ENCODE data around the gene S100A10.

The S100A10 gene

DNA sequence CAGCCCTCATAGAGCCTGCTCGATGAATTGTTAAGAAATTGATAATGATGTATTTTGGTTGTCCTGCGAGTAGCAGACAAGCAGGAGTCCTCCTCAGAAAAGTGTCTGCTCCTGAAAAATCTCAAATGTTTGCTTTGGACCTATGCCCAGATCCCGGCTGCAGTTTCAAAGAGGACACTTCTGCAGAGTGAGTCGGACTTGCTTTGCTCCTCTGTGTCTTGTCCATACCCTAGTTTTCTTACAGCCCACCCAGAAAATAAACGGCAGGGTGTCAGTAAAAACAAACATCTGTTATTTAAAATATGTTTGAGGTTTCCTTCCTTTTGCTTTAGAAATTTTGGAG is 2.8 kb downstream of the S100A10 start:
- DNase-seq (ENCODE audit: low read depth in 1 of 2, low spot score in 1 of 2) = peak in 1 of 2 experiments; percentile 91
- no peak for TF ChIP-seq JUND (IDR thresholded peaks at IDR 0.05; ENCODE audit: low read depth)
- in situ Hi-C loops (cut with HindIII; ENCODE audit: low pct_unique_long_range_greater_than_20kb, low sequenced_read_pairs) = no loop called here

DNA sequence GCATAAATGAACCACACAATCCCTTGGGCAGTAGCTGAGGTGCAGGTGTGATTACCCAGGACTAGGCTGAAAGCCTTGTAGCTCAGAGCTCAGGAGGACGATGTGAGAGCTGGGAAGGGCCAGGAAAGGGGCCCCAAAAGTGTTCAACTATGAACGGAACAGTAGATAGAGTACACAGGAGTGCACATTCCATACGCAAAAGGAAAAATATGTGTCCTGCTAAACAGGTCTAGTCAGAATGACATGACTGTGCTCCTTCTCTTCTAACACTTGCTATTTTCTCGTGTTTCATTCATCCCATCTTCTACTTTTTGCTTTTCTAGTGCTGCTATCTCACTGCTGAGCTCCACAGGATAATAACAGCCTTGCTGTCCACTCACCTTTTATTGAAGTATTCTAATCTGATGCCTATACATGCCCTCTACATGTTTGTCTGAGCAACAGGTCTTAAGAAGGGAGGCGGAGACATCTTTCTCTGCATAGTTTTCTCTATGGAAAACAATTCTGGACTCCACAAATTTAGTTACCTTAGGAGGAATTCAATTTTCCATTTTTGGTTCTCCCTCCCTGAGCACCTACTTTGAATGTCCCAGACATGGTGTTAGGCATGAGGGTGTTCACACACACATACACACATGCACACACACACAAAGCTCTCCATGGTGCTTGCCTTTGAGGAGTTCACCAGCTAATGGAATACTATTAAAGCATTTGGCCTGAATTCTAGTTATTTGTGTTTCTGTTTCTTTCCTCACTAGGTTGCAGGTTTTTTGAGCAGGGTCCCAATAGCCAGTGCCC is 3.4 kb downstream of the S100A10 start:
- peak in 1 of 2 experiments; percentile 93 for DNase-seq (ENCODE audit: low read depth in 1 of 2, low spot score in 1 of 2)
- peak; percentile 79 for TF ChIP-seq JUND (IDR thresholded peaks at IDR 0.05; ENCODE audit: low read depth)
- in situ Hi-C loops (cut with HindIII; ENCODE audit: low pct_unique_long_range_greater_than_20kb, low sequenced_read_pairs) = no loop called here

GRCh38 chr1:151989211-151989862 is 4.3 kb downstream of the S100A10 start:
- peak in 1 of 2 experiments; percentile 54 for DNase-seq (ENCODE audit: low read depth in 1 of 2, low spot score in 1 of 2)
- in situ Hi-C loops (cut with HindIII; ENCODE audit: low pct_unique_long_range_greater_than_20kb, low sequenced_read_pairs) = no loop called here
- no peak for TF ChIP-seq JUND (IDR thresholded peaks at IDR 0.05; ENCODE audit: low read depth)

DNA sequence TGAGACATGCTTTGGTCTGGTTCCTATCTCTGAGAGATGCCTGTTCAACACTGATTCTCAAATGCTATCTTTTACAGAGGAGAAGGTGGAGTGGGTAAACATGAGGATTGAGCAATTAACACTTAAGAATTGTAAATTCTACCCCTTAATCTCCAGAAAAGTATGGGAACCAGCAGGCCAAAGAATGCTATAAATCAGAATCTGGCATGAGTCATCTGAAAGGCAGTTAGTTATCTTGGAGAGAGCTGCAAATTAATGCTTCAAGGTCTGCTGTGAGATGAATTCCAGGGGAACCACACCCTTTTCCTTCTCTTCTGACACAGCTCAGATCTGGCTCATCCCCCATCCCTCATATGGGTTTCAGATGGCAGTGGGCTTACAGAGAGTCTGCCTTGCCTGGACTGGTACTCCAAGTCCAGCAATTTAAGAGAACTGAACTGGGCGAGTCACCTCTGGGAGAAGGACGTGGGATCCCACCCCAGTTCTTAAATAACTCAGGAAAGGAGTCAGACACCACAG is 5.2 kb downstream of the S100A10 start:
- peak in 1 of 2 experiments; percentile 47 for DNase-seq (ENCODE audit: low read depth in 1 of 2, low spot score in 1 of 2)
- in situ Hi-C loops (cut with HindIII; ENCODE audit: low pct_unique_long_range_greater_than_20kb, low sequenced_read_pairs) = no loop called here
- TF ChIP-seq JUND (IDR thresholded peaks at IDR 0.05; ENCODE audit: low read depth) = peak; percentile 85

- in situ Hi-C loops (cut with HindIII; ENCODE audit: low pct_unique_long_range_greater_than_20kb, low sequenced_read_pairs) = no loop called here
- no peak for TF ChIP-seq JUND (IDR thresholded peaks at IDR 0.05; ENCODE audit: low read depth)
- no peak for DNase-seq (ENCODE audit: low read depth in 1 of 2, low spot score in 1 of 2)
These were observed 7.0 kb downstream of the S100A10 start for GRCh38 chr1:151986501-151987190.

DNA sequence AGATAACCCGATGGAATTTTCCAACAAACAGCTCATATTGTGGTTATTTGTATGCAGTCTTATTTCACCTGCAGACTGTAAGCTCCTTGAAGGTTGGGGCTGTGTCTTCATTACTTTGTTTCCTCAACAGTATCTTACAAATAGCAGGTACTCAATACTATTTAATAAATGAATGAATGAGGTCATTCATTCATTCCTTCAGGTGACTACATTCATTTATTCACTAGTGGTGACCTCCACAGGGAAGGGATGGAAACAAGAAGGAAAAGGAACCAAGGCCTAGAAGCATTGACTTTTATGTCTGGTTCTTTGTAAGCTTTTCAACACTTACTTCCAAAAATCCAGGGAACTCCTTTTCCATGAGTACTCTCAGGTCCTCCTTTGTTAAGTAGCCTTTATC is 7.9 kb downstream of the S100A10 start:
- DNase-seq (ENCODE audit: low read depth in 1 of 2, low spot score in 1 of 2) = no peak
- in situ Hi-C loops (cut with HindIII; ENCODE audit: low pct_unique_long_range_greater_than_20kb, low sequenced_read_pairs) = no loop called here
- TF ChIP-seq JUND (IDR thresholded peaks at IDR 0.05; ENCODE audit: low read depth) = no peak

DNA sequence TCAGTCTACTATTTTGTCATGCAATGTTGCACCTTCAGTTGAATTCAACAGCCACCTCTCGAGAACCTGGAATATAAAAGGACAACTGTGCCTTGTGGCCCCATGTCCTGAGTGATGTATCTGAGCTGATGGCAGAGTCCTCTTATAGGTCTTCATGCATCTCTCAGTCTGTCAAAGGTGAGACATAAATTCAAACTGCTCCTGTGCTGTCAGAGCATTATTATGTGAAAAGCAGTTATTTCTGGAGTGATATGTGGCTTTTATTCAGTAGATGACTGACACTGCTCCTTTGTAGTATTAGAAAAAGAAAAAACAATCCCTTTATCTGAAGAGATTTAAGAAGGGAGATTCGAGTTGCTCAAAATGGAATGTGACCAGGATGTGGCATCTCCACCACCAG is 8.4 kb downstream of the S100A10 start:
- in situ Hi-C loops (cut with HindIII; ENCODE audit: low pct_unique_long_range_greater_than_20kb, low sequenced_read_pairs) = no loop called here
- DNase-seq (ENCODE audit: low read depth in 1 of 2, low spot score in 1 of 2) = no peak
- TF ChIP-seq JUND (IDR thresholded peaks at IDR 0.05; ENCODE audit: low read depth) = no peak

- DNase-seq (ENCODE audit: low read depth in 1 of 2, low spot score in 1 of 2) = no peak
- no peak for TF ChIP-seq JUND (IDR thresholded peaks at IDR 0.05; ENCODE audit: low read depth)
These were observed 9.2 kb downstream of the S100A10 start for GRCh38 chr1:151984313-151984956.

GRCh38 chr1:151982300-151983005 is 11.2 kb downstream of the S100A10 start:
- in situ Hi-C loops (cut with HindIII; ENCODE audit: low pct_unique_long_range_greater_than_20kb, low sequenced_read_pairs) = no loop called here
- DNase-seq (ENCODE audit: low read depth in 1 of 2, low spot score in 1 of 2) = no peak
- TF ChIP-seq JUND (IDR thresholded peaks at IDR 0.05; ENCODE audit: low read depth) = no peak

More at GRCh38 chr1:151984313-151984956, 9.2 kb downstream of the S100A10 start:
- in situ Hi-C loops (cut with HindIII; ENCODE audit: low pct_unique_long_range_greater_than_20kb, low sequenced_read_pairs) = no loop called here

DNA sequence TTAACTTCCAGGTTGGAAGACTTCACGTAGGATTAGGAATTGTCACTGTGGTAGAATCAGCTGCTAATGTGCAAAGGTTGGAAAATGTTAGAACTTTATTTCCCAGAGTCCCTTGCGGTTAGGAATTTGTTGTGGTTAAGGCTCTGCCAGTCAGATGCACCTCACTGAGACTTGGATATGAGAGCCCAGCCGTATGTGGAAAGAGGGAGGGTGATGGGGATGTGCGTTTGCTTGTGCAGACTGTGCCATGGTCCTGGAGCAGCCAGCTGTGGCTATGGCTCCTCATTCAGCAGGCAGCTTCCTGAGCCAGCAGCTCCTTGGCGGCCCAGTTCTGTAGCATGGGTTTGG is 12.5 kb downstream of the S100A10 start:
- DNase-seq (ENCODE audit: low read depth in 1 of 2, low spot score in 1 of 2) = no peak
- in situ Hi-C loops (cut with HindIII; ENCODE audit: low pct_unique_long_range_greater_than_20kb, low sequenced_read_pairs) = no loop called here
- no peak for TF ChIP-seq JUND (IDR thresholded peaks at IDR 0.05; ENCODE audit: low read depth)

DNA sequence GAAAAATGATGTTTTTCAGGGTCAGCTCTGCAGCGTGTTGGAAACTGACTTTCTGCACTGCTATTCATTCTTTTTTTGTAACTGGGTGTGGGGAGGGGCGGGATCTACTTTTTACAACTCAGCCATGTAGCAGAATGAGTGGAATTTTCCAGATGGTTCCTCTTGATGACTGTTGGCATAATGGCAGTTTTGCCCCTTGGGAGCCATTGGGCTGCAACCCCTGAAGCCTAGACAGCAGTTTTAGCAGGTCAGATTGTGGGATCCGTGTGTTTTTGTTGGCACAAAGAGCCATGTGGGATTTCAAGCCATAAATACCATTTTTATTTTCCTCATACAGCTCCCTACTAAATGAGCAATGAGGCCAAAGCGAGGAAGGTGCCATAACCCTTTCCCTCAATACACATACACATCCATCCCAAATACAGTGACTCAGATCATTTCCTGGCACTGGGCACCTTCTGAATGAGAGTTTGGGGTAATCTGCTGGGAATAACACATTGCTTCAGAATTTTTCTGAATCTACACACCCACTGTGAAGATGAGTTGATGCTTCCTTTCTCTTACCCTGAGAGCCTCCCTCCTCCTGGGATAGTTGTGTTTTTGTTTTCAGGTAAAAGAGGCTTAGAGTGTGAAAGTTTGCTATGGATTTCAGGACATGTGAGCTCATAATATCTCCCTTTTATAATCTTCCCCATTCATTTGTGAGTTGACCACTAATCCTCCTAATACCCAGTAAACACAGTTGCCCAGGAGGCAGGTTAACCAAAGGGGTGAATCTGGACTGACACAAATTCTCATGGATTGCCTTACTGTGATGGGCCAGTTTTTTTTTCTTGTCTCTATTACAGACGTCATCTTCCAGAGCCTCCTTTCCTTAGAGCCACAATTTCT is 13.1 kb downstream of the S100A10 start:
- TF ChIP-seq JUND (IDR thresholded peaks at IDR 0.05; ENCODE audit: low read depth) = no peak
- DNase-seq (ENCODE audit: low read depth in 1 of 2, low spot score in 1 of 2) = no peak
- in situ Hi-C loops (cut with HindIII; ENCODE audit: low pct_unique_long_range_greater_than_20kb, low sequenced_read_pairs) = no loop called here
